Measurements from ENCODE around the gene GRID2.

Gene GRID2

DNA sequence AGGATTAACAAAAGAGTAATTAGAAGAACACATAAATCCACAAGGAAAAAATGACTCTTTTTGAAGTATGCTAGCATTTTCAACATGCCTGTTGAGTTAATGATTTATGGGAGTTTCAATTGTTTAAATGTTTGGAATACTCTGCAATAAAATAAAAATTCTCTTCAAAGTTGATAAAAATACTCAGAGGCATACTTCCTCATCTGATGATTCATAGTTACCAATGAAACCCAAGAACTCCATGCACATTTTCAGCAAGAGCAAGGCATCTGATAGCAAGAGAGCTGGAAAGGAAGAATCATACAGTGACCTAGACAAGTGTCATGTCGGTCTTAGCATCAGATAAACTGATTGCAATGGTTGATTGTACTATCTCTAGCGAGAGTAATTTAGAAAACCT is 1081.1 kb downstream of the GRID2 start:
- TF ChIP-seq CTCF (conservative IDR thresholded peaks at IDR 0.05; ENCODE audit: low read depth, low read length) = no peak
- no peak overlapping the region for H3K4me3 ChIP-seq (ENCODE audit: low read length)
- no peak for DNase-seq (ENCODE audit: low read depth)

GRCh38 chr4:93394545-93395081 is 1090.8 kb downstream of the GRID2 start:
- no peak for DNase-seq (ENCODE audit: low read depth)
- no peak for TF ChIP-seq CTCF (conservative IDR thresholded peaks at IDR 0.05; ENCODE audit: low read depth, low read length)
- no peak overlapping the region for H3K4me3 ChIP-seq (ENCODE audit: low read length)

- no peak overlapping the region for H3K4me3 ChIP-seq (ENCODE audit: low read length)
- no peak for DNase-seq (ENCODE audit: low read depth)
- TF ChIP-seq CTCF (conservative IDR thresholded peaks at IDR 0.05; ENCODE audit: low read depth, low read length) = no peak
Measured at GRCh38 chr4:93396272-93396671, 1092.5 kb downstream of the GRID2 start.

DNA sequence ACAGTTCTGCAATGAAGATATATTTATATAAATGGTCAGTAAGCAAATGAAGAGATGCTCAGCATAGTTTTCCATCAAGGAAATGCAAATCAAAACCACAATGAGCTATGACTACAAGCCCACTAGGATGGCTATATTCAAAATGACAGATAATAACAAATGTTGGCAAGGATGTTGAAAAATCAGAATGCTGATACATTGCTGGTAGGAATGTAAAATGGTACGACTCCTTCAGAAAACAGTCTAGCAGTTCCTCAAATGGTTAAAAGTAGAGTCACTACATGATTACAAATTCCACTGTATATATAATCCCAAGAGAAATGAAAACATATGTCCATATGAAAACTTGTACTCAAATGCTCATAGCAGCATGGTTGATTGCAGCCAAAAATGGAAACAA is 1099.8 kb downstream of the GRID2 start:
- DNase-seq (ENCODE audit: low read depth) = no peak
- H3K4me3 ChIP-seq (ENCODE audit: low read length) = no peak overlapping the region
- no peak for TF ChIP-seq CTCF (conservative IDR thresholded peaks at IDR 0.05; ENCODE audit: low read depth, low read length)

DNA sequence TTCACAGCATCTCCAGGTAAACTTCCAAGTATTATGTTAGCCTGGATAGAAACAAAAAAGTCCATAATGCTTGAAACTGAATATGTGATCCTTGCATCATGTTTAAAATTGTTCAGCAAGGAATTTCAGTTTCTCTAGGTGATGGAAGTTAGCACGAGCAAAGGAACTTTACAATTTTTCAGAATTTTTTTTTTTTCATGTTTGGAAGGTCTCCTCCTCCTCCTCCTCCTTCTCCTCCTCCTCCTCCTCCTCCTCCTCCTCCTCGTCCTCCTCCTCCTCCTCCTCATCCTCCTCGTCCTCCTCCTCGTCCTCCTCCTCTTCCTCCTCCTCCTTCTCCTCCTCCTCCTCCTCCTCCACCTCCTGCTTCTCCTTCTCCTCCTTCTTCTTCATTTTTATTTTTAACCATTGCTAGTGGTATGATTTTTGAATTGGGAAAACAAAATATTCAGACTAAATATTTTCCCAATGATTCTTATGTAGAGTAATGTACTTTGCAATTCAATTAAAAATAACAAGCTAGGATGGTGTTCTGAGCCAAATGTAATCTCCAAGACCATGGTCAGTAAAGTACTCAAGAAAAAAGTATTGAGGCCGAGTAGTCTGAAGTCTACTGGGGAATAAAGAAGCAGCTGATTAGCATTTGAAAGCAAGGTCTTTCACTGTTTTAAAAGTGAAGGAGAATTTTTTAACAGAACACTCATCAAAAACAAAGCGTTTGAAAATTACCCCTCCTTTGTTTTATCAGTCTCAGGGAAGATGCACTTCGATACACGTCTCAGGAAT is 1103.9 kb downstream of the GRID2 start:
- no peak for TF ChIP-seq CTCF (conservative IDR thresholded peaks at IDR 0.05; ENCODE audit: low read depth, low read length)
- H3K4me3 ChIP-seq (ENCODE audit: low read length) = no peak overlapping the region
- DNase-seq (ENCODE audit: low read depth) = no peak

- peak; percentile 12 for TF ChIP-seq CTCF (conservative IDR thresholded peaks at IDR 0.05; ENCODE audit: low read depth, low read length)
- no peak for DNase-seq (ENCODE audit: low read depth)
- no peak overlapping the region for H3K4me3 ChIP-seq (ENCODE audit: low read length)
Measured at GRCh38 chr4:93409035-93409434, 1105.3 kb downstream of the GRID2 start.

DNA sequence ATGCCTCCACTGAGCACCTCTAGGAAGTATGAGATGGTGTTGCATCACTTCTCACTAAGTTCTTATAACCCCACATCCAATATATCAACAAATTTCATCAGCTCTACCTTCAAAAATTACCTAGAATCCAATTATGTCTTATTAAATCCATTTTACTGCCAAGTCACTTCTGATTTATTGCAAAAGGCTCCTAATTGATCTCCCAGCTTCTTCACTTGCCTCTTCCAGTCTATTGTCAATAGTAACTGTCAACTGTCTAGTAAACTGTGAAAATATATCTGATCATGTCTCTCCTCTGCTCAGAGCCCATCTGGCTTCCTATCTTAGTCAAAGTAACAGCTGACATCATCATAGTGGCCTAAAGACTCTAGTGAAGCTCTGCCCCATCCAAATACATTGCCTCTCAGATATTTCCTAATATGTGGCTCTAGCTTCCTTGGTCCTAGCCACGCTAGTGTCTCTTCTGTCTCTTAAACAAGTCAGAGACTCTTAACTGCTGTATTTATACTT is 1110.3 kb downstream of the GRID2 start:
- H3K4me3 ChIP-seq (ENCODE audit: low read length) = no peak overlapping the region
- TF ChIP-seq CTCF (conservative IDR thresholded peaks at IDR 0.05; ENCODE audit: low read depth, low read length) = no peak
- DNase-seq (ENCODE audit: low read depth) = no peak

Data from retinal pigment epithelial cell (primary cell).